Measurements from ENCODE around the gene IGIP. TPM values are rescaled to one million over a fixed set of nuclear protein-coding genes. Genes with fewer than 3 reads are reported as not detected.

Gene IGIP
- total and polyA plus RNA-seq, 2 donors (not counting 3 experiments of a cell fraction or from before 2014, with no cell fraction given), result 0.86 to 3.3 TPM

- POLR2A ChIA-PET, result interaction anchor here (0.7 kb wide), 1 partner anchor 93 kb away, joined by 3 read pairs; no protein-coding TSS in a partner anchor
- BruUV-seq (replicated peaks), result no TSS peak
- Histone ChIP-seq H3K9me3 (replicated peaks; ENCODE audit: control insufficient read depth, insufficient read depth, low read length) (no peaks in the 10 kb centered on the region), H2AFZ (ENCODE audit: low read depth, low read length) (peak overlapping the region; percentile 81), H3K4me2 (ENCODE audit: insufficient read depth, low read length) (peak overlapping the region; percentile 81), H3K27ac (ENCODE audit: insufficient read depth, low read depth, low read length) (no peak overlapping the region), H3K4me3 (replicated peaks in 1 of 3; ENCODE audit: insufficient read depth in 1 of 3, low read depth in 1 of 3, low read length in 3 of 3) (peak overlapping the region in 2 of 3 experiments; percentile 19 to 24), H3K27me3 (ENCODE audit: control insufficient read depth in 2 of 2, insufficient read depth in 2 of 2, low read length in 2 of 2) (no peaks in the 10 kb centered on the region), H3K36me3 (ENCODE audit: control insufficient read depth in 2 of 2, extremely low read depth in 1 of 2, insufficient read depth in 2 of 2, low read length in 2 of 2) (no peaks in the 10 kb centered on the region), H3K9ac (replicated peaks; ENCODE audit: extremely low read depth, insufficient read depth, low read length) (no peak overlapping the region), H3K9me1 (replicated peaks; ENCODE audit: control insufficient read depth, extremely low read depth, insufficient read depth, low read length) (no peaks in the 10 kb centered on the region), H3K4me1 (ENCODE audit: control insufficient read depth, extremely low read depth, insufficient read depth, low read length) (peaks cover 4% of the 10 kb centered on the region), H4K20me1 (replicated peaks; ENCODE audit: control insufficient read depth, extremely low read depth, insufficient read depth, low read length) (no peaks in the 10 kb centered on the region), H3K79me2 (ENCODE audit: control insufficient read depth, insufficient read depth, low read length) (no peaks in the 10 kb centered on the region)
- FAIRE-seq (peak; percentile 96), DNase-seq (ENCODE audit: low read depth, low spot score) (peak; percentile 75)
- intact Hi-C loops (cut with micrococcal nuclease), result loop anchor here (1.0 to 5.0 kb wide), 7 partner anchors 13 to 370 kb away; no protein-coding TSS in a partner anchor
- CTCF ChIA-PET, result interaction anchor here (0.7 to 13.1 kb wide), 11 partner anchors 11 to 369 kb away, joined by 3 to 141 read pairs (median 7); no protein-coding TSS in a partner anchor
- dilution Hi-C loops (cut with MboI; ENCODE audit: extremely low pct_ligation_motif_present, low sequenced_read_pairs), result no loop called here
- TF ChIP-seq POLR2AphosphoS5 (IDR thresholded peaks at IDR 0.05; ENCODE audit: insufficient read depth, low read depth, low read length) (no peak), CTCF (IDR thresholded peaks at IDR 0.05; ENCODE audit: extremely low read depth in 1 of 2, insufficient read depth in 1 of 2, low read depth in 1 of 2, low read length in 2 of 2) (peak; percentile 81 to 86)
Measured at GRCh38 chr5:140157032-140157781, 31.5 kb downstream of the IGIP start.

All from endothelial cell of umbilical vein (primary cell).